Fibroblast of the aortic adventitia (primary cell): Measurements from ENCODE around the gene LYPD6. TPM values are rescaled to one million over a fixed set of nuclear protein-coding genes. Genes with fewer than 3 reads are reported as not detected.

ENCODE experiments used
- DNase-seq: peaks from one replicate; pipeline ENCODE4 v3.0.0-alpha.2; 2010; ENCODE audit warnings: low read depth
- H3K4me3 ChIP-seq: 2 replicates; pipeline ENCODE4 v1.5.1; 2011; ENCODE audit warnings: low read depth, mild to moderate bottlenecking, control low read depth, low read length, moderate library complexity
- total RNA-seq: library from RNA; depleted of rRNA; stranded (reverse); fragments of >200 nt; gene quantifications from 2 replicates; pipeline ENCODE4 v1.2.3, GENCODE V29; 2012; ENCODE audit warnings: low replicate concordance
- TF ChIP-seq, protein P1 (sequence below): IDR thresholded peaks from 2 replicates; pipeline ENCODE4 v1.5.1; 2011; ENCODE audit warnings: mild to moderate bottlenecking, low read length, control low read depth, inconsistent platforms; ENCODE audit not compliant: insufficient read depth

The LYPD6 gene
- total RNA-seq, 1 donor, result 0.54 TPM

- H3K4me3 ChIP-seq, result no peak overlapping the region
- DNase-seq, result no peak
- TF ChIP-seq, protein P1, sequence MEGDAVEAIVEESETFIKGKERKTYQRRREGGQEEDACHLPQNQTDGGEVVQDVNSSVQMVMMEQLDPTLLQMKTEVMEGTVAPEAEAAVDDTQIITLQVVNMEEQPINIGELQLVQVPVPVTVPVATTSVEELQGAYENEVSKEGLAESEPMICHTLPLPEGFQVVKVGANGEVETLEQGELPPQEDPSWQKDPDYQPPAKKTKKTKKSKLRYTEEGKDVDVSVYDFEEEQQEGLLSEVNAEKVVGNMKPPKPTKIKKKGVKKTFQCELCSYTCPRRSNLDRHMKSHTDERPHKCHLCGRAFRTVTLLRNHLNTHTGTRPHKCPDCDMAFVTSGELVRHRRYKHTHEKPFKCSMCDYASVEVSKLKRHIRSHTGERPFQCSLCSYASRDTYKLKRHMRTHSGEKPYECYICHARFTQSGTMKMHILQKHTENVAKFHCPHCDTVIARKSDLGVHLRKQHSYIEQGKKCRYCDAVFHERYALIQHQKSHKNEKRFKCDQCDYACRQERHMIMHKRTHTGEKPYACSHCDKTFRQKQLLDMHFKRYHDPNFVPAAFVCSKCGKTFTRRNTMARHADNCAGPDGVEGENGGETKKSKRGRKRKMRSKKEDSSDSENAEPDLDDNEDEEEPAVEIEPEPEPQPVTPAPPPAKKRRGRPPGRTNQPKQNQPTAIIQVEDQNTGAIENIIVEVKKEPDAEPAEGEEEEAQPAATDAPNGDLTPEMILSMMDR, result no peak
These were observed 29.7 kb downstream of the LYPD6 start for GRCh38 chr2:149360106-149360505.

DNA sequence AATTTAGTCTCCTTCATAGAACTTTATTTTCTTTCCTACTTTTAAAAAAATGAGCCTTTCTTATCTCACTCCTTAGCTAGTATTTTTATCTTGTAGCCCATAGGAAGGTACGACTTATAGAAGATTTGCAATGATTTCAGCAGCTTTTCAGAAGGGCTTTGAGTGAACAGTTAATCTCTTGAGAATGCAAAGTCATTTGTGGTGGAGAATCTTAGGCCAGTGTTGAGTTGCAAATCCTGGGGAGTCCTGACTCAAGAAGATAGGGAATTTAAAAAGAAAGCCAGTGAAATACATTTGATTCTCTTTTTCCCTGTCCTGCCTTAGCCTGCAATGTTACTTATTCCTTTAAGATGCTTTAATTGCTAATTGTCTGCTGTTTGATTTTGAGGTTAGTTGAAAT is 33.6 kb downstream of the LYPD6 start:
- no peak for DNase-seq
- TF ChIP-seq, protein P1, result no peak
- no peak overlapping the region for H3K4me3 ChIP-seq

GRCh38 chr2:149364839-149365238 is 34.5 kb downstream of the LYPD6 start:
- DNase-seq, result no peak
- TF ChIP-seq, protein P1, result no peak
- H3K4me3 ChIP-seq, result no peak overlapping the region

DNA sequence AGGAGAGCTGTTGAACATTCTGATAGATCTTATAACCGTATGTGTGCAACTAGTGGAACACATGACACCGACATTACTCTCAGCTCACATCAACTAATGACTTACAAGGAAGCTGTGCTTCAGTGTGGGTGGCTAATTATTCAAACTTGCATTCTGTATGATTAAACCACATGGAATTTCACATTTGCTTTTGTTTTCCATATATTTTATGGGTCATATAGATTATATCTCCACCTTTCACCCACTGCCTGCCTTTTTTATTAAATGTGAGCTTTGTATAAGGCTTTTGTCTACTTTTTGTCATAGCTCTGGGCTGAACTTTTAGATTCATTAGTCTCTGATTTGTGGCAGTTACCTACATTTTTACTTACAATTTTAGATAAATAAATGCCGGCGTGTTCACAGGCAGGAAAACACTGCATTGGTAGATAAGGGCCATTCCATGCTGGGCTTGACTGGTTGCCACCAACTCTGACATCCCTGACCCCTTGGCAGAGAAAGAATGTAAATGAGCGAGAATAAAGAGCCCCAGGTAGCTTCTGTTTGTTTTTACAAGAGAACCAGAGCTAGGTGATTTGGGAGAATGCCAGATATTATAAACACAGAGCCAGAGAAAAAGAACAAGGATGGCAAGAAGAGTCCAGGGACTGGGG is 35.7 kb downstream of the LYPD6 start:
- H3K4me3 ChIP-seq, result no peak overlapping the region
- TF ChIP-seq, protein P1, result no peak
- DNase-seq, result no peak

DNA sequence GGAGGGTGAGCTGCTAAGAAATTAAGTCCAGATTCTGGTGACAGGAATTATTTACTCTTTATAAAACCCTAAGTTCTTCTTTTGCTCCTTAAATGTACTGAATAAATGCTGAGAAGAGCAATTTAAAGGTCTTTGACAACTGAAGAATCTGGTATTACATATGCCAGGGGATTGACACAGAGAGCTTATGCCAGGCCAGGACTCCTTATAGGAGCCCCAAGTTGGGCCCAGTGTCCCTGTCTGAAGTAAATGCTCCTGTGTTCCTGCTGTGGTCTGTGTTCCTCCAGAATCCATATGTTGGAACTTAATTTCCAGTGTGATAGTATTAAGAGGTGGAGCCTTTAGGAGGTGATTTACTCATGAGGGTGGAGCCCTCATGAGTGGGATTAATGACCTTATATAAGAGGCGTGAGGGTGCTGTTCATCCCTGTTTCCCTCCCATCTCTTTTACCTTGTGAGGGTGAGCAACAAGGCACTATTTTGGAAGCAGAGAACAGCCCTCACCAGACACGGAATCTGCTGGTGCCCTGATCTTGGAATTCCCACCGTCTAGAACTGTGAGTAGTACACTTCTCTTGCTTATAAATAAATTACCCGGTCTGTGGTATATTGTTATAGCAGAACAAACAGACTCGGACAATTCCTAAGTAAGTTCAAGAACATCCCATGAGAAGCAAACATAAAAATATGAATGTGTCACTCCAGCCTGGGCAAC is 39.8 kb downstream of the LYPD6 start:
- DNase-seq, result no peak
- no peak overlapping the region for H3K4me3 ChIP-seq
- TF ChIP-seq, protein P1, result no peak

DNA sequence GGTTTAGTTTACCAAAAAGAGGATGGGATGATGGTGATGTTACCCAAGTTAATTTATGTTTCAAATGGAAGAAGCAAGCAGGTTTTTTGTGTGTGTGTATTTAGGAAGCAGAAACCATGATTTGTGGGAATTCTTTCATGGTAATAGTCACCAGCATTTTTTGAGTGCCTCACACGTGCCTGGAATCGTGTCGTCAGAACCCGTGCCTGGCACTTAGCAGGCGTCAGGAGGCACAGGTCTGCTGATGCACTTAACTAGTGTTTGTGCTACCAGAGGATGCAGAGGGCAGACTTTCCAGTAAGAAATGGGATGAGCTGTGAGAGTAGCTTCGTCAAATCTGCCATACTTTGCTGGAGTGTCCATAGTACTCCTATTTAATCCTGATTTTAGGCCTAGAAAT is 41.1 kb downstream of the LYPD6 start:
- no peak overlapping the region for H3K4me3 ChIP-seq
- DNase-seq, result no peak
- TF ChIP-seq, protein P1, result no peak
